Ramos (cell line): ENCODE measurements around the gene GLOD4.
"Not testable (repeated sequence)": the region's sequence is repeated elsewhere in the genome, so short reads cannot be mapped to it uniquely, and the experiment has no call there.

ENCODE experiments used
- in situ Hi-C: fragments of 300-500 bp; cut with MboI; formaldehyde crosslinking; loops from one replicate; pipeline ENCODE4 v1.14.3; 2022; ENCODE audit warnings: low sequenced_read_pairs; ENCODE audit not compliant: unreplicated experiment

GLOD4 gene

DNA sequence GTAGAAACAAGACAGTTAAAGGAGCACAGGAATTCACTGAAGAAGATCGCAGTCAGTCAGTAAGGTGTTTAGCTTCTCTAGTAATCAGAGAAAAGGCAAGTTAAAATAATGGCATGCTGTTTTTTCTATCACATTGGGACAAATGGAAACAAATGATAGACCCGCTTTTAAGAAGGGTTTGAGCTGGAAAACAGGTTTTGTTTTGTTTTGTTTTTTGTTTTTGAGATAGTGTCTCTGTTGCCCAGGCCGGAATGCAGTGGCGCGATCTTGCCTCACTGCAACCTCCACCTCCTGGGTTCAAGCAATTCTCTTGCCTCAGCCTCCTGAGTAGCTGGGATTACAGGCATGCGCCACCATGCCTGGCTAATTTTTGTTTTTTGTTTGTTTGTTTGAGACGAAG, 3.8 kb upstream of the GLOD4 start:
- in situ Hi-C loops, result not testable (repeated sequence)

DNA sequence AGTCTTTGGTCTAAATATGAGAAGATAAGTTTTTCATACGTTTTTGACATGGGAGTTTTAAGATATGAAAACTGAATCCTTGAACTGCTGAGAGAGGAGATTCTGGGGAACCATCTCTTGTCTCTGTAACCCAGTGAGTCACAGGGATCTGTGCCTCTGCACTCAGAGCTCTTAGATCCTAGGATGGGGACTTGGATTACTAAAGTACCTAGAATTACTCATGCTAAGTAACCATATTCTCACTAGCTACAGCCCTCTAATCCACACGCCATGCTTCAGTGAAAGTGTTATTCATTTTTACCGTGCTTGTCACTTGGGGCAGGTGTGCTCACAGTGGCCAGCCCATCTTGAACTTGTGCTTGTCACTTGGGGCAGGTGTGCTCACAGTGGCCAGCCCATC, 2.1 kb upstream of the GLOD4 start:
- in situ Hi-C loops, result no loop called here

DNA sequence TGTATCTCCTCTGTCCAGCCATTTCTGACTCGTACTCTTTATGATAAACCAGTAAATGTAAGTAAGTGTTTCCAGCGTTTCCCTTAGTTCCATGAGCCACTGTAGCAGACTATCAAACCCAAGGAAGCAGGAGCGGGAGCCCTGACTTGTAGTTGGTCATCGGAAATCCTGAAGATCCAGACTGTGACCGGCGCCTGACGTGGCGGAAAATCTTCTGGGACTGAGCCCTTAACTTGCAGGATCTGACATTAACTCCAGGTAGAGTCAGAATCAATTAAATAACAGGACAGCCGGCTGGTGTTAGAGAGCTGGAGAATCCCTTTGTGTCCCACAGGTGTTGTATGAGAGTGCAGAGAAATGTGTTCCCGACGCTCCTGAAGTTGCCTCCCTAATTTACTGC, 4.0 kb downstream of the GLOD4 start:
- in situ Hi-C loops, result no loop called here

DNA sequence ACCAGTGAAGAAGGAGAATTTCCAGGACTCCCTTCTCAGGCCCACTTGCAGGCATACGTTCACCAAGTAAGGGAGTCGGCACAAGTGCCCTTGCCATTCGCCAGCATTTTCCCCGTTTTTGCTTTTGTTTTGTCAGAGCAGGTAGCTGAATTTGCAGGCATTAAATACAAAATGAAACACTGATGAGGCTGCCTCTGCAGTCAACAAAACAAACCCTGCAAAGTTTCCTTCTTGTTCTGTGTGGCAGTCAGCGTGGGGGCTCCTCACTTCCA, 7.8 kb downstream of the GLOD4 start:
- in situ Hi-C loops, result no loop called here

DNA sequence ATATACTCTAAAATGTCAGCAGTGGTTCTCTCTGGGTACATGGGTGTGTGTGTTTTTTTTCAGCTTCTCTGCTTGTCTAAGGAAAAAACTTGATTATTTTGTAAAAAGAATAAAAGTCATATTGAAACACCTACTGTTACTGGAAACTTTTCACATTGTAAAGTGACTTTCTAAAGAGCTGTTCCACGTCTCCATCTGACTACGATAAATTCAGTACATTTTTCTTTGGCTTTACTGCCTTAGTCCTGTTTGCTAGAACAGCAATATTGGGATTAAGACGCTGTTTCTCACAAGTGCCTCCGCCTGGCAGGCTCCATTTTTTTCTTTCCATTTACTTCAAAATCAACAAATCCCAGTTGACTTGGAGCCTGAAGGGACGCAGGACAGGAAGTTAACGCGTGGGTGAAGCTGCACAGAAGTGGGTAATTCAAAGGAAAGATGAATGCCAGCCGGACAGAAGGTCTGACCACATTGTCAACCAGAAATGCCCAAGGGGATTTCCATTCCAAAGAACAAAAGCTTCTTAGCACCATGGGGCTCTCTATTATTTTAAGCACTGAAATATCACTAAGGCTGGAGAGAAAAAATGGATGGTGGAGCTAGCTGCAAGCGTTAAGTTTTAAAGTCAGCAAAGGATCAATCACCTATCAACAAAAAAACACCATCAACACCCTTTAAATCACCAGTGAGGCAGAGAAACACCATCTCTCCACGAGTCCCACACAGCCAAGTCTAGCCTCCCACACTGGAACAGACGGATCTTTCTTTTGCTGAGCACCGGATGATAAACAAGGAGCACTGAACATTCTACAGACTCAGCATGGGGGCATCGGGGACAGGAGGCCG, 8.4 kb downstream of the GLOD4 start:
- in situ Hi-C loops, result no loop called here

DNA sequence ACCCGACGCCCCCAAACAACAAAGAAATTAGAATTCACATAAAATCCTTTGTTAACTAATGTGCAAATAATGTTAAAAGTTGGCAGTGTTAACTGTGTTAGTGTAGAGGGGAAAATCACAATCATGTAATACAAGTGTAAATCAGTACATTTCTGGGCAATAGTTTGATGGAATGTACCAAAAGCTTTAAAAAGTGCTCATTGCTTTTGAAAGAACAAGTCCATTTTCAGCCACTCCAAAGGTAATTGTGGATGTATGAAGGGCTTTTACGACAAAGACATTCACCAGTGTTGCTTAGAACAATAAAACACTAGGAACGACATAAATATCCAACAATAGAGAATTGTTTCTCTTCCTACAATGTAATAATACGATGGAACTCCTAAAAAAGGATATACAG, 9.1 kb downstream of the GLOD4 start:
- in situ Hi-C loops, result no loop called here

DNA sequence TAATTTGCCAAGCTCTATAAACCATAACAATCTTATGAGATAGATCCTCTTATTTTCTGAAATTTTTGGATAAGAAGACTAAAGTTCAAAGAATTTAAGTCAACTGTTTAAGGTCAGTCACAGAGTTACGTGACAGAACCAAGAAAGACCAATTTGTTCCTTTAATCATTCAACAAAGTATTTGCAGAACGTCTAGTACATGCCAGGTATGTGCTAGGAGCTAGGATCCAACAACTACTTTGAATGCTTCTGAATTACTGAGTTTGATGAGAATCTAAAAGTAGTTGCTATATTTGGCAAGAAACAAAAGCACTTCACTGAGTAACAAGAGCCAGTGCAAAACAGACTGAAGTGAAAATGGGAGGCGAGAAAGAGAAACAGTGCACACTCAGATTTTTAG, 15.0 kb downstream of the GLOD4 start:
- in situ Hi-C loops, result no loop called here

DNA sequence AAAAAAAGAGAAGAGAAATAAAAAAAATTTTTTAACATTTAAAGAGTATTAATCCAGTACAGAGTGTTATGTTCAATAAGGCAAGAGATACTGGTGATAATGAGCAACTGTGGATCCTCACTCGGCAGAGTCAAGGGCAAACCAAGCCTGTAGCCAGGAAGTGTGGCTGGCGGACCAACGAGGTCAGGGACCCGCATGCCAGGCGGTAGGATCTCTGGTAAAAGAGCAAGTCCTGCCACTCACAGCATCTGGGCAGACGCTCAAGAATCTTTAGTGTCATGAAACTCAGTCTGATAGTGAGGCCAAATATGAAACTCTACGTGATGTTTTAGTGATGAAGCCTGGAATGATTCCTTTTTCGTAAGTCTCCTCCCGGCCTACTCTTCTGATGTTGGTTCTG, 21.7 kb downstream of the GLOD4 start:
- in situ Hi-C loops, result no loop called here

DNA sequence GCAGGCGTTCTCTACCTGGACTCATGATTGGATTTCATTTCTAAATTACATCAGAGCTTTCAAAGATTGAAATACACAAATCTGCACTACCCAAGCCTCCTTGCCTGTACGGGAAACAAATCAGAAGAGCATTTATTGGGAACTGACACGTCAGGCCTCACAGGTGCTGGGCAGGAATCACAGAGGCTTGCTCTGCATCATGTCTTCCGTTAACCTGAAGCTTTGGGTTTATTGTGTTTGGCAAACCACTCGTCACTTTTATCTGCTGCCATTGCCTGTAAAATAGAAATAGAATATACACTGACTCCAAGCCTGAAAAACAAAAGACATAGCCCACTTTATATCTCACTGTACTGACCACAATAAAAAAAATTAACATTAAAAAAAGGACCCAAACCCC, 22.1 kb downstream of the GLOD4 start:
- in situ Hi-C loops, result no loop called here

DNA sequence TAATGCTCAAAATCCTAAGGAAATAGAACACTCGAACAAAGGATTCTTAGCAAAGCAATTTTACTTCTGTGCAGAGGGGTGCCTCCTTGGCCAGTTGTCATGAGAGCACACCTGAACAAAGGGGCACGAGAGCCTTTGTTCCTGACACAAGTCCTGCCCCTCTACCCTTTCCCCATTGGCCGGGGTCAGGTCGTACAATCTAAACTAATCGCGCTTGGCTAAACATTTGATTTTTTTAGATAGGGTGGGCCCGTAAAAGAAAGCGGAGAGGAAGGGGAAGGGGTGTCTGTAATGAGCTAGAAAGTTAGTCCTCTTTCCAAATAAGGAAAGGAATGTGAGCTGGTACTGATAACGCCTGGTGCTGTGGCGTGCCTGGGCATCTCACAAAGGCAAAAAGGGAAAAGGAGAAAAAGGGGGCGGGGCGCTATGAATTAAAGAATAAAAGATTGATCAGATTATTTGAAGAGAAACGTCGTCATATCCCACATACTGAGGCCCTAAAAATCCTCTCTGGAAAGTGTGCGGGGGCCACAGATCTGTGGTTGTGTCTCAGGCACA, 26.0 kb downstream of the GLOD4 start:
- in situ Hi-C loops, result not testable (repeated sequence)

DNA sequence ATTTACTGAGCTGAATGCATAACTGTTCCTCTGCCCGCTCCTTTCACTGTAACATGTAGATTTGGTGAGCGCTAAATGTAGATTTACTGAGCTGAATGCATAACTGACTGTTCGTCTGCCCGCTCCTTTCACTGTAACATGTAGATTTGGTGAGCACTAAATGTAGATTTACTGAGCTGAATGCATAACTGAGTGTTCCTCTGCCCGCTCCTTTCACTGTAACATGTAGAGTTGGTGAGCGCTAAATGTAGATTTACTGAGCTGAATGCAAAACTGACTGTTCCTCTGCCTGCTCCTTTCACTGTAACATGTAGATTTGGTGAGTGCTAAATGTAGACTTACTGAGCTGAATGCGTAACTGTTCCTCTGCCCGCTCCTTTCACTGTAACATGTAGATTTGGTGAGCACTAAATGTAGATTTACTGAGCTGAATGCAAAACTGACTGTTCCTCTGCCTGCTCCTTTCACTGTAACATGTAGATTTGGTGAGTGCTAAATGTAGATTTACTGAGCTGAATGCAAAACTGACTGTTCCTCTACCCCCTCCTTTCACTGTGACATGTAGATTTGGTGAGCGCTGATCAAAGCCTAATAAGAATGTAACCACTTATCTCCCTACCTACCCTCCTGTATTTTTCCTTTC, 26.6 kb downstream of the GLOD4 start:
- in situ Hi-C loops, result not testable (repeated sequence)

DNA sequence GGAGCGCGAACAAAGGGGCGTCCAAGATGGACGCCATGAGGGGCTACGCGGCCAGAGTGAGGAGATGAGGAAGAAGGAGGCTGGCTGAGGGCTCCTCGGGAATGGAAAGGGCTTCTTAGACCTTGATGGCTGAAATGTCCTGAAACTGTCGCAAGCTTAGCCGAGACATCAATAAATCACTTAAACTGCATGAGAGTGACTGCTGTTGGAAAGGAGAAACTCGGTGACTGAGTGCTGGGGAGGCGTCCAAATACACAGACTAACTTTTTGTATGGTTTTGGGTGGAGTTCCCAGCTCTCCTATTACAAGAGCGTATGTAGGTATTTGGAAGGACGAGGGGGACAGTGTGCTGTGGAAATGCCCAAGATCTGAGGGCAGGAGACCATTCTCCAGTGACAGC, 28.7 kb downstream of the GLOD4 start:
- in situ Hi-C loops, result no loop called here

DNA sequence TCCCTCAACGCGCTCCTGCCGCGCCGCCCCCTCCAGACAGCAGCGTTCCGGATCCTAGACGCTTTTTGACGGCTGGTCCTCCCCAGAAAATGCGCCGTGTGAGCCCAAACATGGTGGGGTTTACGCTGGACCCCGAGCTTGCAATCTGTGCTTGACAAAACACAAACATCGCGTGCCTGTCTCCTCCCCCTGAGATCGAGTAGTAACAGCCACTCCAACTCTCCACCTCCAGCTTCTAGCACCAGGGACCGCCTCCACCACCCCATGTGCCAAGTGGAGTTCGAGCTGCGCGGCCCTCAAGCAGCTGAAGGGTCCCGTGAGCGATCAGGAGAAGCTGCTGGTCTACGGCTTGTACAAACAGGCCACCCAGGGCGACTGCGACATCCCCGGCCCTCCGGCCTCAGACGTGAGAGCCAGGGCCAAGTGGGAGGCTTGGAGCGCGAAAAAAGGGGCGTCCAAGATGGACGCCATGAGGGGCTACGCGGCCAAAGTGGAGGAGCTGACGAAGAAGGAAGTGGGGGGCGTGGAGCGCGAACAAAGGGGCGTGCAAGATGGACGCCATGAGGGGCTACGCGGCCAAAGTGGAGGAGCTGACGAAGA, 29.4 kb downstream of the GLOD4 start:
- in situ Hi-C loops, result no loop called here

DNA sequence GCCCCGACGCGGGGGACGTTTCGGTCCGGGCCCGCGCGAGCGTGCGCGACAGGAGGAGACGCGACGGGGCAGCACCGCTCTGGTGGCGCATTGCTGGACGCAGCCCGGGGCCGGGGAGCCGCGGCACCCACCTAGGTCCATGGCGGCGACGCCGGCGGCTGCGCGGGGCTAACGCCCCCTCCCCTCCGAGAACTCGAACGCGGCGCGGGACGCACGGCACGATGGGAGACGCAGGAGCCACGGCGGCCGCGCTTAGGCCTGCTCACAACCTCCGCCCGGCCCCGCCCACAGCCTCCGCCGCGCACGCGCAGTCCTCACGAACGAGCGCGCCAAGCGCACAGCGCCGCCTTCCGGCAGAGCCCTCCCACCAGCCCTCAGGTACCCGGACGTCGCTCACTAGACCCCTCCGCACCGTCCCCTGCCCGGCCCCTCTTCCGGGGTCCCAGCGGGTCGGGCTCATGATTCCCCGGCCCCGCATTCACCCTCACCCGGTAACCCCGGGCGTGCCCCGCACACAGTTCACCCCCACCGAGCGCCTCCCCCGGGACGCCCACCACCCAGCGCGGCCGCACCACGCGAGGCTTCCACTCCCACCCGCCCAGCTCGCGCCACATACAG, 30.0 kb downstream of the GLOD4 start, which contains the start of gene GEMIN4:
Gene GEMIN4 (minus strand): TSS at position 263 of the 618 bp plus-strand sequence. CDS start 122 bp downstream, at position 141.
- in situ Hi-C loops, result no loop called here

DNA sequence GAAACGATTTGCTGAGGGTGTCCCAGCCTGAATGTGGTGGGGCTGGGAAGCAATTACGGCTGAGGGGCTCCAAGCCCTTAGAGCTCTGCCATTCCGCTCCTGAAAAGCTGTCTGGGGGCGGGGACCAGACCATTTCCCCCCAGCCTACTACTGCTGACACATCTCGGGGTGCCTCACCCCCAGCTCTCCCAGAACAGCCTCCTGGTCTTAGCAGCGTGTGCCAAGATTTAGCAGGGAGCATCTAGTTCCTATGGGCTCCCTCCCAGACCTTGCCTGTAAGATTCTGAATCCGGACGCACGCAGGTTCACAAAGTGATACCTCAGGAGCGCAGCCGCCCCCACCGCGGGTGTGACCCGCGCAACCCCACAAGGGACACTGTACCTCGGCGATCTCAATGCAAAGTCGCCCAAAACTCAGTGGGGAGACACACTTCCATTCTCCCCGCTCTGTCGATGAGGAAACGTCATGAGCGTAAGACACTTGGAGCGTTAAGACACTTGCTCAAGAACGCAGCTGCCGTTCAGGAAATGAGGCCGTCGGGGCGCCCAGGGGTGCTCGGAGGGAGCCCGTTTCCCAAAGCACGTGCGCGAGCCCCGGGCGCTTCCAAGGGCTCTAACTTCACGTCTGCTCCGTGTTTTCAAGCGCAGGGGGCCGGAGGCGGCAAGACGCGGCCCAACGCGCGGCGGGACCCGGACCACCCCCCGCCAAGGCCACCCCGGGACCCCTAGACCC, 30.6 kb downstream of the GLOD4 start:
- in situ Hi-C loops, result no loop called here

DNA sequence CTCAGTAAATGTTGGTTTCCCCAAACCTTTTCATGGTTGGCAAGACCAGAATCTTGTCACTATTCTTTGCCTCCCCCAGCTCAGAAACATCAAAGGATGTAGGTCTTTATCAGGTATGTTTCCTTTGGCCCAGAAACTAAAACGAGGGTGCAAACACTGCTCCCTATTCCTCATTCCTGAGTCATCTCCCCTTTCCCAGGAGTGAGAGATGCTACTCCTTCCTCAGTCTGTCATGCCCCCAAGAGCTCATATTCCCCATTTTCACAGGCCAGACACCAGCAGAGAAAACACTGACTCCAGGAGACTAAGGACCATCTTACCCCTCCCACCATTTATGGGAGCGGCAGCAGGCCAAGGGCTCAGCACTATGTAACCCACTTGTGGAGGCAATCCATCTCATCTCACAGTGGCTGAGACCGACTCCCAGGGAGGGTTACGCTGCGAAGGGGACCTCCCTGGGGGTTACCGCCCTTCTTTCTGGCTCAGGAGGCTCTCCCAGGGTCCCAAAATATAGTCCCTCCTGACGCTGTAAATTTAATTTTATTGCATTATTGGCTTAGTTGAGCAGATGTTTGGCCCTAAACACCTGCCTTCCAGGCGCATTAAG, 31.5 kb downstream of the GLOD4 start:
- in situ Hi-C loops, result no loop called here

DNA sequence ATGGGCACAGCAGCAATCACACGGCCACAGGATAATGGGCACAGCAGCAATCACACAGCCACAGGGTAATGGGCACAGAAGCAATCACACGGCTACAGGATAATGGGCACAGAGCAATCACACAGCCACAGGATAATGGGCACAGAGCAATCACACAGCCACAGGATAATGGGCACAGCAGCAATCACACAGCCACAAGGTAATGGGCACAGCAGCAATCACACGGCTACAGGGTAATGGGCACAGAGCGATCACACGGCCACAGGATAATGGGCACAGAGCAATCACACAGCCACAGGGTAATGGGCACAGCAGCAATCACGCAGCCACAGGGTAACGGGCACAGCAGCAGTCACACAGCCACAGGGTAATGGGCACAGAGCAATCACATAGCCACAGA, 32.7 kb downstream of the GLOD4 start:
- in situ Hi-C loops, result not testable (repeated sequence)

DNA sequence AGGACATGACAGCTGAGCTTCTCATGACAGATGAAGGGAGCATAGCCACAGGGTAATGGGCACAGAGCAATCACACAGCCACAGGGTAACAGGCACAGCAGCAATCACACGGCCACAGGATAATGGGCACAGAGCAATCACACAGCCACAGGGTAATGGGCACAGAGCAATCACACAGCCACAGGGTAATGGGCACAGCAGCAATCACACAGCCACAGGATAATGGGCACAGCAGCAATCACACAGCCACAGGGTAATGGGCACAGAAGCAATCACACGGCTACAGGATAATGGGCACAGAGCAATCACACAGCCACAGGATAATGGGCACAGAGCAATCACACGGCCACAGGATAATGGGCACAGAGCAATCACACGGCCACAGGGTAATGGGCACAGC, 33.5 kb downstream of the GLOD4 start:
- in situ Hi-C loops, result not testable (repeated sequence)

DNA sequence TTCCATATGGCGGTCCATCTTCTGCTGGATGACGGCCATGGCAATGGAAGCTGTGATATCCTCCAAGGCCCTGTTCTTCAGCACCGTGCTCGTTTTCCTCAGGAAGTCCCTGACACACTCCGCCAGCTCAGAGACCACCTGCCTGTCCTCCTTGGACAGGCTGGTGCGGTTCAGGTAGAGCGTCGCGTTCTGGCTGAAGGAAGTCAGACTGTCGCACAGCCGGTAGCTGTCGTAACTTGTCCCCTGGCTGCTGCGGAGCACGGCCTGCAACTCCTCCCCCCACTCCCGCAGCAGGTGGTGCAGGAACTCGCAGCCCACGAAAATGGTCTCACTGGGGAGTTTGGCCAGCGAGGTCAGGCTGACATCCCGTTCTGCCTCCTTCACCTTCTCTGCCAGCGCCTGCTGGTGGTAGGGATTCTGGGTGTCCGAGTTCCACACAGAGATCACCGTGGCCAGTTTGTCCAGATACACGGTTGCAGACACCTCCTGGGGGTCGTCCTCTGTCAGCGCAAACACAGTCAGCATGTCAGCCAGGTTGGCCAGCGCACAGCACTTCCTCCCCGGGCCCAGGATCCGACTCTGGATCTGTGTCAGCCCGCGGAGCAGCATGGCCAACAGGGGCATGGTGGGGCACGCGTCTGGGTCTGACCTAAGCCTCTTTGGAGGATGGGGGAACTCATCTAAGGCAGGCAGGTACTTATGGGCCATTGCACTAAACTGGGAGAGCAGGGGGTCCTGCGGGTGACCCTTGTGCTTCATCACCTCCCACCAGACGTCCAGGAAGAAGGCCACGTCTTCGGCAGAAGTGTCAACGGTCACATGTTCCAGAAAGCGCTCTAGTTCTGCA, 35.1 kb downstream of the GLOD4 start:
- in situ Hi-C loops, result no loop called here
